Gastroesophageal sphincter (tissue), 4 donors: ENCODE data around the gene CD9. TPM values are rescaled to one million over a fixed set of nuclear protein-coding genes. Genes with fewer than 3 reads are reported as not detected.

Experiments
- ATAC-seq: fragments of 150-250 bp; one replicate; pipeline ENCODE4 v1.9.1; 2016; ENCODE audit warnings: mild to moderate bottlenecking, moderate library complexity
- H3K27ac ChIP-seq, 4 donors: fragments of 200-600 bp; sonication (generic) in 3 of 4; 1 replicate in 3 of 4; 2 replicates in 1 of 4; pipeline ENCODE4 v1.5.1; 2016 to 2019
- H3K27me3 ChIP-seq: fragments of 200-600 bp; sonication (generic); one replicate; pipeline ENCODE4 v1.5.1; 2019
- H3K36me3 ChIP-seq, 2 donors: fragments of 200-600 bp; sonication (generic); one replicate each; pipeline ENCODE4 v1.5.1; 2019; ENCODE audit warnings: control low read depth in 1 of 2
- H3K4me1 ChIP-seq, 3 donors: fragments of 200-600 bp; sonication (generic); 1 replicate in 2 of 3; 2 replicates in 1 of 3; pipeline ENCODE4 v1.5.1; 2016 to 2019; ENCODE audit warnings: control low read depth in 2 of 3
- H3K4me3 ChIP-seq, 2 donors: fragments of 200-600 bp; sonication (generic); one replicate each; pipeline ENCODE4 v1.5.1; 2019; ENCODE audit warnings: mild to moderate bottlenecking in 1 of 2, moderate library complexity in 1 of 2
- H3K9me3 ChIP-seq, 3 donors: fragments of 200-600 bp; sonication (generic); one replicate each; pipeline ENCODE4 v1.5.1; 2017 to 2019; ENCODE audit warnings: control low read depth in 2 of 3
- CTCF ChIP-seq, 4 experiments: fragments of 200-600 bp in 2 of 4; fragments of 450-650 bp in 2 of 4; sonication (generic) in 1 of 4; IDR thresholded peaks; one replicate each; pipeline ENCODE4 v1.5.1; 2017 to 2019; ENCODE audit warnings: antibody characterized with exemption in 4 of 4, mild to moderate bottlenecking in 2 of 4, moderate library complexity in 2 of 4
- EP300 ChIP-seq: sonication (generic); formaldehyde crosslinking; IDR thresholded peaks from one replicate; pipeline ENCODE4 v1.6.1; 2017; ENCODE audit warnings: antibody characterized with exemption, mild to moderate bottlenecking
- POLR2A ChIP-seq, 2 donors: fragments of 450-650 bp; IDR thresholded peaks; one replicate each; pipeline ENCODE4 v1.6.1; 2017; ENCODE audit warnings: antibody characterized with exemption in 2 of 2, mild to moderate bottlenecking in 2 of 2, moderate library complexity in 1 of 2
- POLR2AphosphoS5 ChIP-seq: sonication (generic); formaldehyde crosslinking; IDR thresholded peaks from one replicate; pipeline ENCODE4 v1.6.1; 2017; ENCODE audit warnings: antibody characterized with exemption
- WGBS, 2 donors: methylation state at CpG; one replicate each; pipeline ENCODE4 v1.1.5; 2018; ENCODE audit warnings: low coverage in 1 of 2; 5-methylcytosine and 5-hydroxymethylcytosine counted together
- total RNA-seq, 4 donors: library from RNA; depleted of rRNA; stranded (reverse); fragments of >200 nt; gene quantifications; one replicate each; pipeline ENCODE4 v1.1.0, GENCODE V29; 2016

The CD9 gene
- total RNA-seq, 4 donors from 2014 or later = 379 to 558 (median 468) TPM

DNA sequence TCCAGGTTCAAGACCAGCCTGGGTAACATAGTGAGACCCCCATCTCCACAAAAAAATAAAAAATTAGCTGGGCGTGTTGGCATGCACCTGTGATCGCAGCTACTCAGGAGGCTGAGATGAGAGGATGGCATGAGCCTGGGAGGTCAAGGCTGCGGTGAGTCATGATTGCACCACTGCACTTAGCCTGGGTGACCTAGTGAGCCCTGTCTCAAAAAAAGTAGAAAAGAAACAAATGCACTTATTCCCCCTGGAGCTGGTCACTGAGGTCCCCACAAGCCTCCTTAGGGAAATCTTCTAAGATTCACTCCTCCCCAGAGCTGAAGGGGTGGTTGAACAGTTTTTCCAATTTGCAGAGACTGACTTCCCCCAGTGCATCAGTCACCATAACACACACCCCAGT is 1.6 kb downstream of the CD9 start:
- TF ChIP-seq EP300 (no peak), POLR2AphosphoS5 (no peak), CTCF (IDR thresholded peaks at IDR 0.05) (no peak), POLR2A (IDR thresholded peaks at IDR 0.05) (no peak)
- Histone ChIP-seq H3K27me3 (no peaks in the 10 kb centered on the region), H3K27ac (peak overlapping the region; percentile 92 to 100 (median 98)), H3K4me1 (peaks cover 15 to 84% (median 66%) of the 10 kb centered on the region in 3 donors), H3K9me3 (no peaks in the 10 kb centered on the region), H3K4me3 (peak overlapping the region; percentile 78 to 100), H3K36me3 (no peaks in the 10 kb centered on the region)
- WGBS, 2 donors = 28 to 60% methylated on average over 2 to 3 of the region's 3 CpGs
- no peak for ATAC-seq

DNA sequence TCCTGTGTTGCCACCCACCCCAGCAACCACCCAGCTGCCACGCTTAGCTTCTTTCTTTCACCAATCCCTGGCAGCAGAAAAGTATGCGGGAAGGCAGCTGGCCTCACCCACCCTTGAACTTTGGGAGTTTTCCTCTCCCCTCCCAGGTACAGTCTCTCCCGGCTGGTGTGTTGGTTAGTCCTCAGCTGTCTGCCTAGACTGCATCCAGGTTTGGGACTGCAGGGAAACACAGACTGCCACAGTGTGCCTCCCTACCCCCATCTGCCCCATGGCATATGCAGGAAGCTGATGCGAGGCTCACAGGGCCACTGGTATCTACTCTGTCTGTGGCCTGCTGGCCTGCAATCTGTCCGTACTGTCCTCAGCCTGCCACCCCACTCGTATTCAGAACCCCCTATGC is 2.1 kb downstream of the CD9 start:
- Histone ChIP-seq H3K36me3 (no peaks in the 10 kb centered on the region), H3K4me1 (peaks cover 15 to 84% (median 71%) of the 10 kb centered on the region in 3 donors), H3K9me3 (no peaks in the 10 kb centered on the region), H3K4me3 (peak overlapping the region; percentile 78 to 100), H3K27ac (peak overlapping the region; percentile 92 to 100 (median 98)), H3K27me3 (no peaks in the 10 kb centered on the region)
- no peak for ATAC-seq
- WGBS, 2 donors = 8 to 17% methylated on average over 2 to 5 of the region's 6 CpGs
- TF ChIP-seq CTCF (IDR thresholded peaks at IDR 0.05) (no peak), POLR2A (IDR thresholded peaks at IDR 0.05) (peak in 1 of 2 donors; percentile 21)

DNA sequence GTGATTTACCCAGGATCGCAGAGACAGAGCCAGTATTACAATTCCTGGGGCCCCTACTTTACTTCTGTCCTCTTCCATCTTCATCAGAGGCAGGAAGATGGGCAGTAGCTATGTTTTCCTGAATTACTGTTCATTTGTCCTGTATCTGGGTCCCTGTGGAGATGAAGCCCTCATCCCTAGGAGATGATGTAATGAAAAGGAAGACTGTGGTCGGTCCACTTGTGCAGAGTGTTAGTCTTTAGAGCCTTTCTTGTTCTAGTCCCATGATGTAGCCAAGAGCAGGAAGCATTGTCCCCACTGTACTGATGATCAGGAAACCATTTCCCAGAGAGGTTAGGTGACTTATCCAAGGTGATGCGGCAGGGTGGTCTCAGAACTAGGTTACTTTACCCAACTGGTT is 2.6 kb downstream of the CD9 start:
- H3K4me1 ChIP-seq = peaks cover 15 to 84% (median 73%) of the 10 kb centered on the region in 3 donors
- H3K27ac ChIP-seq = peak overlapping the region; percentile 92 to 100 (median 98)
- no peaks in the 10 kb centered on the region for H3K27me3 ChIP-seq
- ATAC-seq = no peak
- 23 to 51% methylated on average over 2 to 3 of the region's 3 CpGs for WGBS, 2 donors
- H3K9me3 ChIP-seq = no peaks in the 10 kb centered on the region
- H3K4me3 ChIP-seq = peak overlapping the region; percentile 78 to 100
- no peaks in the 10 kb centered on the region for H3K36me3 ChIP-seq
- TF ChIP-seq EP300 = no peak
- TF ChIP-seq POLR2A (IDR thresholded peaks at IDR 0.05) = no peak
- no peak for TF ChIP-seq POLR2AphosphoS5
- no peak for TF ChIP-seq CTCF (IDR thresholded peaks at IDR 0.05)

DNA sequence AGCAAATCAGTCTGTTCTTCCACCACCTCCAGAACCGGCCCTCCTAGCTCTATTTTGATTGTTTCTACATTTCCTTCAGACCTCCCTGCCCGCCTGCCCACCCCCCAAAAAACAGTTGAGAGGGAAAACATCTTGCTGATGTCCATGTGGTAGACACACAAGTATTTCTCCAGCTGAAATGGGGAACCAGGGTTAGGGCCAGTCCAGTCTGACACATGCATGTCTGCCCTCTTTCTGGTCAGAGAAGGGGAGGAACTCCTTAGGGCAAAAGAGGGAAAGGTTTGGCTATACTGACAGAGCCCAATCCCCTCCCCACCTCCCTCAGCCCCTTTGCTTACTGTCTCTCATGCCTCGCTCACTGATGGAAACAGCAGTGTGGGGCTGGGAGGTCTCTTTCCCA is 3.4 kb downstream of the CD9 start:
- TF ChIP-seq POLR2A (IDR thresholded peaks at IDR 0.05) (no peak), CTCF (IDR thresholded peaks at IDR 0.05) (no peak), EP300 (no peak), POLR2AphosphoS5 (no peak)
- Histone ChIP-seq H3K4me1 (peaks cover 15 to 84% (median 75%) of the 10 kb centered on the region in 3 donors), H3K9me3 (no peaks in the 10 kb centered on the region), H3K4me3 (peak overlapping the region in 1 of 2 donors; percentile 100), H3K27me3 (no peaks in the 10 kb centered on the region), H3K36me3 (peaks cover 0 to under 1% of the 10 kb centered on the region in 2 donors), H3K27ac (peak overlapping the region; percentile 92 to 100 (median 98))
- ATAC-seq = no peak
- 78% methylated on average over 3 of the region's 3 CpGs; no CpG with 5 or more reads in 1 of the 2 donors for WGBS, 2 donors

GRCh38 chr12:6204533-6205143 is 4.4 kb downstream of the CD9 start:
- peak overlapping the region; percentile 92 to 100 (median 98) for H3K27ac ChIP-seq
- no peaks in the 10 kb centered on the region for H3K27me3 ChIP-seq
- ATAC-seq = no peak
- peak overlapping the region in 1 of 2 donors; percentile 100 for H3K4me3 ChIP-seq
- peaks cover 15 to 84% (median 74%) of the 10 kb centered on the region in 3 donors for H3K4me1 ChIP-seq
- no peaks in the 10 kb centered on the region for H3K9me3 ChIP-seq
- peaks cover 0 to 8% of the 10 kb centered on the region in 2 donors for H3K36me3 ChIP-seq
- 20 to 21% methylated on average over 2 to 4 of the region's 5 CpGs for WGBS, 2 donors
- TF ChIP-seq POLR2A (IDR thresholded peaks at IDR 0.05) = no peak
- no peak for TF ChIP-seq POLR2AphosphoS5
- no peak for TF ChIP-seq CTCF (IDR thresholded peaks at IDR 0.05)
